Measurements from ENCODE around the gene DDX49.
"Not testable (repeated sequence)": the region's sequence is repeated elsewhere in the genome, so short reads cannot be mapped to it uniquely, and the experiment has no call there.

GRCh38 chr19:18952364-18953003 lies 33.0 kb downstream of the DDX49 start:
- TF ChIP-seq CTCF (conservative IDR thresholded peaks at IDR 0.05); ZFX (IDR thresholded peaks at IDR 0.05): not testable (repeated sequence)

Measured in C4-2B (cell line).